HG03060 (cell line): ENCODE measurements around the gene SLAIN2.
"Not testable (repeated sequence)": the region's sequence is repeated elsewhere in the genome, so short reads cannot be mapped to it uniquely, and the experiment has no call there.

Source experiments
- ATAC-seq: cut with Tn5 transposase; IDR thresholded peaks from one replicate; pipeline ENCODE4 v1.9.1; 2021; ENCODE audit warnings: low read depth, moderate number of reproducible peaks; ENCODE audit not compliant: unreplicated experiment

The SLAIN2 gene

DNA sequence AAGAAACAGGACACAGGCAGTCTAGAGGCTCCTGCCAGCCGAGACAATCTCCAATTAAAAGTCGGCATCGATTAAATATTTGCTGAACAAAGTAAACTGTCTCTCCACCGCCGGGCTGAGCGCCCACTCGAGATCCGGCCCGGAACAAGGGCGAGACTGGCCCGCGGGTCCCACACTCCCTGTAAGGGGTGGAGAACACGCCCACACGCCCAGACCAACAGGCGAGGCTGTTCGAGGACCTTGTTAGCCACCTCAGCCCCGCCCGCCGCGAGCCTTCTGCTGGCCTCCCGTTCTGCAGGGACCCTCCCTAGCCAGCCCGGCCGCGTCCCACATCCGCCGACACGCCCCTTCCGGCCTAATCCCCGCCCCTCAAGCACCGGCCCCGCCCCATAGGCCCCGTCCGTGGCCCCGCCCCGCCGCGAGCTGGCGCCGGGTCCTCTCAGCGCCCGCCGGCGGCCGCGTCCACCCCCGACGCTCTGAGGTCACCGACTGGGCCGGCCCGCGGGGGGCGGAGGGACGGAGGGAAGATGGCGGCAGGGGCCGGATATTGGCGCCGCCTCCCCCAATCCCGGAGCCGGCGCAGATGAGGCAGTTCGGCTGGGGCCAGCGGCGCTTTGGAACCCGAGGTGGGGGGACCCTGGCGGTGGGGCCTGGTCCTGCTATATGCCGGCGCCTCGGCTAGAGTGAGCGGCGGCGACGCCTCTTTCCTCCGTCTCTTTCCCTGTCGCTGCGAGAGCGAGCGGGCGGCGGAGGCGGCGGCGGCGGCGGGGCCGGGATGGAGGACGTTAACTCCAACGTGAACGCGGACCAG is at the start of gene SLAIN2:
TSS of gene SLAIN2 (plus strand) at position 565 of the 811 bp plus-strand sequence. CDS start at position 776, 211 bp downstream.
- ATAC-seq, result peak; percentile 75

DNA sequence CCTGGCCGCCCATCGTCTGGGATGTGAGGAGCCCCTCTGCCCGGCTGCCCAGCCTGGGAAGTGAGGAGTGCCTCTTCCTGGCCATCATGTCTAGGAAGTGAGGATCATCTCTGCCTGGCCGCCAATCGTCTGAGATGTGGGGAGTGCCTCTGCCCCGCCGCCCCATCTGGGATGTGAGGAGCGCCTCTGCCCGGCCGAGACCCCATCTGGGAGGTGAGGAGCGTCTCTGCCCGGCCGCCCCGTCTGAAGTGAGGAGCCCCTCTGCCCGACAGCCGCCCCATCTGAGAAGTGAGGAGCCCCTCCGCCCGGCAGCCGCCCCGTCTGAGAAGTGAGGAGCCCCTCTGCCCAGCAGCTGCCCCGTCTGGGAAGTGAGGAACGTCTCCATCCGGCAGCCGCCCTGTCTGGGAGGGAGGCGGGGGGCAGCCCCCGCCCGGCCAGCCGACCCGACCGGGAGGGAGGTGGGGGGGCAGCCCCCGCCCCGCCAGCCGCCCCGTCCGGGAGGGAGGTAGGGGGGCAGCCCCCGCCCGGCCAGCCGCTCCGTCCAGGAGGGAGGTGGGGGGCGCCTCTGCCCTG is 49.0 kb upstream of the SLAIN2 start:
- ATAC-seq, result not testable (repeated sequence)

DNA sequence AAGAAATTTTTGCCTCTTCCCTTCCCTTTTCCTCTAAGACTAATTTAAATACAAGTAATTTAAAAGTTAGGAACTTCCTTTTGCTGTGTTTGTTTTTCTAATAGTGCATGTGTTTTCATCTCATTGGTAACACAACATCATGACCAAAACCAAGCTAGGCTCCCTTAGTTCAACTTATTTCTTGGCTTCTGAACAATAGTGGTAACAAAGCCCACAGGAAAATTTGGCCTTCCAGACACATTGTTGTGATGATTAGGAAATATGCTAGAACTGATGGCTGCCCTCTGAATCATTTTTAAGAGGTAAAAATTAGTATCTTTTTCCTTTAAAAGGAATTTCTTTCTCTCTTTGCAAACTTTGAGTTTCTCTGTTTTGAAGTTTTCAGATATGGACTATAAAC is 46.2 kb upstream of the SLAIN2 start:
- ATAC-seq, result no peak

DNA sequence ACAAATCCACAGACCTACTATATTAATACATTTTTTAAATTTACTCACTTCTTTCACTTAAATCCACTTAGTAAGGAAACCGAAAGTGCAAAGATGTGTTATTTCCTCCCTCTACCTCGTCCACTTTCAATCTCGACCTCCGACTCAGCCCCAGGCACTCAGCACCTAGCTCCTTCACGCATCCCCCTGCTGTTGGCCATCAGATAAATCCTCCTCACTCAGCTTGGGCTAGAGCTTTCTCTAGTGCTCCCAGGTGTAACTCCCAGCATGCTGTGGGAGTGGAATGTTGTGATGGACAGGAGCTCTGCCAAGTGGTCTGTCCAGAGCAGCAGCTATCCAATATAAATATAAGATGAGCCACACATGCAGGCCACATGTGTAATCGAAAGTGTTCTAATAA is 45.0 kb upstream of the SLAIN2 start:
- no peak for ATAC-seq

DNA sequence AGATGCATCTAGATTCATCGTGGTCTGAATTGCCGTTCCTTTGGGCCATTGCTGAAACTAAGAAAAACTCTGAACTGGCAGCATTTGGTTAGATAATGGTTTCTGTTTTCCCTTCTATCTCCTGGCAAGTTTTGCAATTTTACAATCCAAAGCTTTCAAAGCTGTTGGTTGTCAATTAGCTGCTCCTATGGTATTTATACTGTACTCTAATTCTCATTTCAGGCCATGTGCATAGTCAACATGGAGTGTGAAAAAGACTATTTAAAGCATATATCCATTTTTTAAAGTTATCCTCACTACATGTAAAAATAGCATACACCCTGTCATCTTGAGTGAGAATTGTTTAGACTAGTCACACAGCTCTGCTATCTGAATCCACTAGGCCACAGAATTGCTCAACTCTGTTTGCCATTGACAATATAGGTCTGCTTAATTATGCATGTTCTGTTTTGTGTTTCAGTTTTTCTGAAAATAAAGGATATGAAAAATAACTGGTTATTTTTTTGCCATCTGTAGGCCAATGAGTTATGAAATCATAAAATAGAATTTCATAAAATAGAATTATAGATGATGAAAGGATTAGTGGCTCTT is 44.0 kb upstream of the SLAIN2 start:
- ATAC-seq, result no peak

DNA sequence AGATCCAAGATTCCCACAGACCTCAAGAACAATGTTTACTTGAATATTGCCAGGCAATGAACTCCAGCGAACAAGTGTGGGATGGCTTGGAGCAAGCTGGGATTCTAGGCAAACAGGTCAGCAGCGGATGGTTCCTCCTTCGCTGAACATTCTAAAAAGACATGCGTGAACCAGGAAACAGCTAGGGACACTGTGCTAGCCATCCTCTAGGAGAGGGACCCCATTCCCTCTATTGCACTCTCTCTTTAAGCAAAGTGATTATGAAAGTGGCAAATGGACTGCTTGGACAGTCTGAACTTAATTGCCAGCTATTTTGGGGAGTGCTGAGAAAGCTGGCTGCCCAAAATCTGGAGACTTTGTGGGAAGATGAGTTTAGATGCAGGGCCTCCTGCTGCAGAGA is 41.8 kb upstream of the SLAIN2 start:
- no peak for ATAC-seq

DNA sequence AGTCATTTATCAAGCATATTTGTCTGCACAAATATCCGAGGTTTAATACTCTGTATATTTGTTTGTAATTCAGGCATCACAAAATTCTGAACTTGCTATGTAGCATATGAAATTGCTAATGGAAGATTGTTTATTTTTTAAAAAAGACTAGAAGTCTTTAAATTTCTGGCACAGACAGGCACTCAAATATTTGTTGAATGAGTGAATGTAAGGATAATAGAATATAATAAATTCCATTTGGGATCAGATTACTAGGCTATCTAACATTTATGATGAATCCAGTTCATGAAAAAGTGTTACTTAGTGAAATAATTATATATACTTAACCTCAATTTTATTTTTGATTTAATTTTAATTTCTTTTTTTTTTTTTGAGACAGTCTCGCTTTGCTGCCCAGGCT is 41.3 kb upstream of the SLAIN2 start:
- ATAC-seq, result no peak

DNA sequence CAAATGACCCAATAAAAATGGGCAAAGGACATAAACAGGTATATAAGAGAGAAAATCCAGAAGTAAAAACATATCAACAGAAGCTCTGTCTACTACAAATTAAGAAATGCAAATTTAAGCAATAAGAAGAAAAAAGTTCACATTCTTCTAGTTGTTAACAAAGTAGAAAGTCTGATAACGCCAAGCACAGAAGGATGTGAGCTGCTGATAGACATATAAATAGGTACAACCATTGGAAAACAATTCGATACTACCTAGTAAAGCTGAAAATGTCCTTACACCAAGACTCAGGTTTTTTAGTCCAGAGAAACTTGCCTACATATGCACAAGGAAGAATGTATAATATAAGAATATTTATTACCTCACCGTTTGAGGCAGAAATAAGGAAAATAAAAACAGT is 35.8 kb upstream of the SLAIN2 start:
- ATAC-seq, result no peak

DNA sequence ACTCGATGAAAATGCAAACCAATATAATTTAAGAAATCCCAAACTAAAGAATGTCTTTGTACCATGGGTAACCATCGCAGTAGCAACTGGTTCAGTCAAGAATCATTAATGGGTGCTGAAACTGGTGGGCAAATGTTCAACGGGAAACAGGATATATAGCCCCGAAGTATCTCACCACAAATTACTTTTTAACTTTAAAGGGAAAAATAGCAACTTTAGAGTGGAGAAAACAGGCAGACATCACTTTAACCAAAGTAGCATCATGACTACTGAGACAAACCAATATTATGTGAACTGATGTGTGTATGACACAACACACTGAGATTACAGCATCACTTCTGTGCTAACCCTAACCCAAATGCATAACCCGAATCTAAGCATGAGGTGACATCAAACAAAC is 33.8 kb upstream of the SLAIN2 start:
- ATAC-seq, result no peak

DNA sequence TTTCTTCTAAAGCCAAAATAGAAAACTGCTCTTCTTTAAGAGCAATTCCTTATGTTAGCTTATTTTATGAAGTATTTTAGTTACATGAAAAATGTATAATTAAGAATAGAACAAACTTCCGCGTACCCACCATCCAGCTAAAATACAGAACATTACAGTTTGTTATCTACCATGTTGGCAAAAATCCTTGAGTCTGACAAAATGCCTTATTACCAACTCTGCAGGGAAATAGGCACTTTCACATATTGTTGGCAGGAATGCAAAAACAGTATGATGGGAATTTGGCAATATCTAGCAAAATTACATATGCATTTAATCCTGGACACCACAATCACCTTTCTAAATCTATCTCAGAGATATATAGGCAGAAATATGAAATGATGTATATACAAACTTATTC is 32.4 kb upstream of the SLAIN2 start:
- ATAC-seq, result no peak

DNA sequence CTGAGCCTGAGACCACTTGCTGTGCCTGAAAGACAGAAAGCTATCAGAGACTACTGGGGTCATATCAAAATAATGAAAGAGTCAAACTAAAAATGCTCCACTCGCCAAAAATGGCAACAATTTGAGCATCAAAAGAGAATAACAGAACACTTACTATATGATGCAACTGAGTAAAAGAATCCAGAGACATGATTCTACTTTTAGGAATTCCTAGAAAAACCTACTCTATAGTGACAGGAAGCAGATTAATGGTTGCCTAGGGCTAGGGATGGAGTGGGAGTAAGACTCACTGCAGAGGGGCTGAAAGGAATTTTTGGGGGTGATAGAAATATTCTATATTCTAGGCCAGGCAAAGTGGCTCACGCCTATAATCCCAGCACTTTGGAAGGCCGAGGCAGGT is 29.4 kb upstream of the SLAIN2 start:
- ATAC-seq, result no peak

DNA sequence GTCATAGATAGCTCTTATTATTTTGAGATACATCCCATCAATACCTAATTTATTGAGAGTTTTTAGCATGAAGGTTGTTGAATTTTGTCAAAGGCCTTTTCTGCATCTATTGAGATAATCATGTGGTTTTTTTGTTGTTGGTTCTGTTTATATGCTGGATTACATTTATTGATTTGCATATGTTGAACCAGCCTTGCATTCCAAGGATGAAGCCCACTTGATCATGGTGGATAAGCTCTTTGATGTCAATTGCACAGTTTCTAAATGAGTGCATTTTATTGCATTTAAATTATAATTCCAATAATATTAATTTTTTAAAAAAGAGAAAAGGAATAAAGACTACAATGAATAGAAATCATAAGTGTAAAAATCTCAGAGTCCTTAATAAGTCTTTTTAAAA is 26.6 kb upstream of the SLAIN2 start:
- not testable (repeated sequence) for ATAC-seq

DNA sequence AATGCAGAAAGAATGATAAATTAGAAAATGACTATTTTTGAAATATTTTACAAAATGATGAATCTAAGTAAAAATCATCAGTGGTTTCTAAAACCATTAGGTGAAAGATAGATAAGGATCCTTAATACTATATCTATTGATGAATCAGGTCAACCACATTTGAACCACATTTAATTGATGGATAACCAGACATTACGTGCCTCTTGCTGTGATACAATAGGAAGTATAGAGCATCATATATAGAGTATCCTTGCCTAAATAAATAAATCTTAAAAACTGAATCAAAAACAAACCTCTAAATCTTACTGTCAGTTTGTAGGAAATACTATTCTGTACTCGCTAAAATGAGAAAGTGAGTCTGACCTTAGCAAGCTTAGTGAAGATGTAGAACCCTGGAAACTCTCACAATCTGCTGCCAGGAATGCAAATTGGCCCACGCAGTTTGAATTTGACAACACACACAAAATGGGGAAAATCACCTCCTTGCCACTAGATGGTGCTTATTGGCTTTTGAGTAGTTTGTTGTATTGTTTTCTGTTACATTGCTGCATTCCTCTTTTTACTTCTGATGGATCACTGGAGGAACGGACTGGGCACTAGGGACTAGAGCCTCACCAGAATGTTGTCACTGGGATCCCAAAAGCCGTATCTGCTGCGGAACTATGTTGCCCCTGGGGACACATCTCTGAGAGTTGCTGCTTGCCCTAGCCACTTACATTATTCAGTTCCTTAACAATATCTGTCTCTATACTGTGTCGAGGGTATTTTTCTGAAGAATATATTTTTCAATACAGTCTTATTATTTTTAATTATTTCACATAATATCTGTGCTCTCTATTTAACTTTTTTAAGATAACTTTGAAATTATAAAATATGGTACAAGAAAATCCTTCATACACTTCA is 25.4 kb upstream of the SLAIN2 start:
- peak; percentile 69 for ATAC-seq

DNA sequence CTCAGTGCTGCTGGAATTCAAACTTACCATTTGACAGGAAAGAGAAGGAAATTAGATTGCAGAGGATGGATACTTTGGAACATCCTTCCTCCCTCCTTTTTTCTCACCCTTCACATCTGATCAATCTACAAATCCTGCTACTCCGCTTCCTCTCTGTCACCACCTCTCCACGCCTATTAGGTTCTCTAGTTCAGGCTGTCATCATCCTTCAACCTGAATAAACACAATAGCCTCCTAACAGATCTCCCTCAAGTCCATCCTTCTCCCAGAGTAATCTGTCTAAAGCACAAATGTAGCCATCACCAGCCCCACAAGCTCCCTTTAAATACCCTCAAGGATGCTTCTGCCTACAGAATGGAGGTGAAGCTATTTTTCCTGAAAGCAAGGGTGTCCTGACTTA is 20.0 kb upstream of the SLAIN2 start:
- ATAC-seq, result no peak

DNA sequence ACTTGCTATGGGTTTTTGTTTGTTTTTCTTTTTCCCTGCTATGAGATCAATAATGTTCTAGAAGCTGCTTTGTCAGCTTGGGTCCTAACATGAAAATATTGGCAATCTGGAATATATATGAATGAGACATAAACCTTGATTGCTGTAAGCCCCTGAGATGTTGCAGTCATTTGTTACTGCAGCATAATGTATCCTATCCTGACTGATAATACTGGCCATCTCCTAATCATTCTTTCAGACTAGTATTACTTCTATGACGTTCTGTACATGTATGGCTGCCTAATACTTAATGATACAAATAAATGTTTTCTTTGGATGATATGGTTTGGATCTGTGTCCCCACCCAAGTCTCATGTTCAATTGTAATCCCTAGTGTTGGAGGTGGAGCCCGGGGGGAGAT is 19.3 kb upstream of the SLAIN2 start:
- no peak for ATAC-seq

DNA sequence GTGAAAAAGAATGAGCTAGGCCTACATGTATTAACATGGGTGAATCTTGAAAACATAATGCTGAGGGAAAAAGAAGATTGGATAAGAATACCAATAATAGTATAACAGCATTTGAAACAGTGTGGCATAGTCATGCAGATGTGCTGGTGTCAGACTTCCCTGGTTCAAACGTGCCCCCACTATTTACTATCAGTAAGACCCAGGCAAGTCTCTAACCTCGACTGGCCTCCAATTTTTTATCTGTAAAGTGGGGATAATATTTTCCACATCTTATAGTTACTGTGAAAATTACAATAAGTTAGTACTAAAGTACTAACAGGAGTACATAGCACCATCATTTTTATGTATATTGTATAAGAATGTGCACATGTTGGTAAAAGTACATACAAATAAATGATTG is 17.0 kb upstream of the SLAIN2 start:
- no peak for ATAC-seq

DNA sequence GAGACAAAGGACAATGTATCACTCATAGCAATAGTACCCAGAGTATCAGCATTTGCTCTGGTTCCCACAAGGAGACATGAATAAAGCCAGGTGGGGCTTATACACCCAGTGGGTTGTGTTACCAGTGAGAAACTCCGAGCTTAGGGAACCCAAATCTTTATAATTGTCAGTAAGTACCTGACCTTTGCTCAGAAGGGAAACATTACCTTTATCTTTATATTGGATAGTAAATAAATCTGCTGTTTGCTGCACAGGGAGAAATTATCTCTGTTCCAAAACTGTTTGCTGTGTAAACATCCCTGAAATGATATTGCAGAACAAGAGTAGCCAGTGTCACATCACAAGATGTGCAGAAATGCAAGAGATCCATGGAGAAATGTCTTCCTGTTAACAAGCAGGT is 12.1 kb upstream of the SLAIN2 start:
- no peak for ATAC-seq

DNA sequence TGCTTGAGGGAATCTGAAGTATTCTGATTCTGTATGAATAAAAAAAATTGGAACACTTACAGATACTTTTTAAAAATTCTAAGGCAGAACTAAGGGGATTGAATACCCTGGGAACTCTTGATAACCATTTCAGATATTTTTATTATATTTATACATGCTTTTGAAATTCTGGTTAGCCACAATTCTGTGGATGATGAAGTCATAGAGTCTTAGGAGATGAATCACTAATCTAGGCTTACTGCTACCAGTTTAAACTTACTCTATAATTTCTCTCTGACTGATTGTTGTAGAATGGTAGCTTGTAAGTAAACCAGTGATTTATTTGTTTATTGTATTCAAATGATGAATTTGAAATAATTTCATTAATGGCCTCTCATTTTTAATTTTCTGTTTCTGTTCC is 11.4 kb upstream of the SLAIN2 start:
- ATAC-seq, result no peak

DNA sequence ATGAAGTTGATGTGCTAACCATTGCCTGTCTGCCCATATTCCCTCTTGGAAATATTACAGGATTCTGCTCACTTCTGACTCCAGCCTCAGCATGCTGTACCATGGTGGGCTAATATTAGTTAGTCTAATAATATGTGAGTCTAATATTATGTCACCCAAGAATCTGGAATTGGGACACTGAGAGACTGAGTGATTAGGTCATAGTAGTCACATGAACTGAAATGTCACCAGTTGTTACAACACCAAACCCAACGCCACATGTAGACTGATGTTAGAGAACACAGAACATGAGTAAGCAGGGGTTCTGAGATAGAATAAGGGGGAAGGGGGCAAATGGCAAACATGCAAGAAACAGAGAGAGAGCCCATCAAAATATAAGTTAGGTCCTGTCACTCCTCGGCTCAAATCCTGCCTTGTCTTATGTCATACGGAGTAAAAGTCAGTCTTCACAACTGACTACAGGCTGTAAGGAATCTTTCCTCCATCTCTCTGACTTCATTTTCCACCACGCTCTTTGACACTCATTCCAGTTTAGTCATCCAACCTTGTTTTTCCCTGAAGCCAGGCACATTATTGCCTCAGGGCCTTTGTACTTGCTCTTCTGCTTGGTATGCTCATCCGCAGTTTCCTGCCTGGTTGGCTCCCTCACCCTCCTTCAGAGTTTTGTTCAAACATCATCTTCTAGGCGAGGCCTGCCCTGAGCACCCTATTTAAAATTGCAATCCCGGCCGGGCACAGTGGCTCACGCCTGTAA is 9.6 kb upstream of the SLAIN2 start:
- no peak for ATAC-seq

DNA sequence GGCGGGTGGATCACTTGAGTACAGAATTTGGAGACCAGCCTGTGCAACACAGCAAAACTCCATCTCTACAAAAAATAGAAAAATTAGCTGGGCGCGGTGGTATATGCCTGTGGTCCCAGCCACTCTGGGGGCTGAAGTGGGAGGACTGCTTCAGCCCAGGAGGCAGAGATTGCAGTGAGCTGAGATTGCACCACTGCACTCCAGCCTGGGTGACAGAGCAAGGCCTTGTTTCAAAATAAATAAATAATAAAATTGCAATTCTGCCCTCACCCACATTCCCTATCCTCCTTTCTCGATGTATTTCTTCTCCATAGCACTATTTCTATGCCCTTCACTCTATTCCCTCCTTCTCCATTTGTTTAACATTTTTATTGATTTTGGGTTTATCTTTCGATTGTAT is 8.7 kb upstream of the SLAIN2 start:
- ATAC-seq, result no peak
